H1 (cell line): ENCODE results near the gene GUCY1A2.

ENCODE experiments used
- EP300 ChIP-seq, 2 experiments: IDR thresholded peaks; 1 replicate in 1 of 2; 2 replicates in 1 of 2; pipeline ENCODE4 v1.6.1; 2011 to 2012; ENCODE audit warnings: low read depth in 2 of 2, low read length in 2 of 2, mild to moderate bottlenecking in 2 of 2, borderline replicate concordance in 1 of 2, inconsistent platforms in 1 of 2, moderate library complexity in 1 of 2
- GTF2F1 ChIP-seq: IDR thresholded peaks from 2 replicates; pipeline ENCODE4 v1.6.1; 2012; ENCODE audit warnings: low read depth, low read length, improper control_type of control experiment, borderline replicate concordance

DNA sequence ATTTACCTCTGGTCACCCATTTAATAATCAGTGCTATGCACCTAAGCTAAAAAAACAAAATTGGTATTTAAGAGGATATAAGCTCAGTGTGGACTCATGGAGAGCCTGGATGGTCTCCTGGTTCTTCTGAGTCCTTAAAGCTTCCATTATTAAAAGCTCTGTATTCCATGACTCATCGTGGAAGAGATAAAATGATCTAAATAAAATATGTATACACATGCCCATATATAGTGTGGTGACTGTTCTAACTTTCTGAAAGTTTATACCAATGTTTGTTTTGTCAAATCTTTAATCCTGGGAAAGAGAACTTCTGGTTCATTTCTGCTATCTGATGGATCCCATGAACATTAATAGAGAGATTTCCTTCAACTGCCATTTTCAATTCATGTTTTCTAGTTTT lies 375.9 kb downstream of the GUCY1A2 start:
- TF ChIP-seq EP300 (IDR thresholded peaks at IDR 0.05; ENCODE audit: borderline replicate concordance in 1 of 2, low read depth in 2 of 2, low read length in 2 of 2) (no peak), GTF2F1 (no peak)
